T-helper 9 cell (primary cell): Measurements from ENCODE around the gene FXYD6.

Experiments used
- DNase-seq: peaks from one replicate; pipeline ENCODE4 v3.0.0-alpha.2; 2020

The FXYD6 gene

GRCh38 chr11:117842131-117842941, 34.1 kb downstream of the FXYD6 start:
- no peak for DNase-seq

DNA sequence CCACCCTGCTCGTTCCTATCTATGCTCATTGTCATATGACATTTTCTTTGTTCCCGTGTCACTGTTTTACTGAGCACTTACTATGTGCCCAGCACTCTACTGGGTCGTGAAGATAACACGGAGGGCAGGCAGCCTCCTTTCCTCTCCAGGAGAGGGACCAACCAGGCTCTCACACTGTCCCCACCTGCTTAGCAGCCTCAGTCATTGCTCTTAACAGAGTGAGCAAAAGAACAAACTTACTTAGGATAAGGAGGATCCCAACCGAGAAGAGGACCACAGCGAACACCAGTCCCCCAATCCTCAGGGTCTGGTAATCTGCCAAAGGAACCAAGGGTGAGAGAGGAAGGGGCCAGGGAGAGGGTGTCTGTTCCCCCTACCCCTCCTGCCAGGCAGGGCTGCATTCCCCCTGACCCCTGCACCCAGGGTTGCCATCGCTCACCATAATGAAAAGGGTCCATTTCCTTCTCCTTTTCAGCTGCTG, 34.9 kb downstream of the FXYD6 start:
- DNase-seq = no peak

GRCh38 chr11:117840881-117841550, 35.4 kb downstream of the FXYD6 start:
- no peak for DNase-seq

GRCh38 chr11:117839936-117840813, 36.3 kb downstream of the FXYD6 start:
- DNase-seq = no peak

DNA sequence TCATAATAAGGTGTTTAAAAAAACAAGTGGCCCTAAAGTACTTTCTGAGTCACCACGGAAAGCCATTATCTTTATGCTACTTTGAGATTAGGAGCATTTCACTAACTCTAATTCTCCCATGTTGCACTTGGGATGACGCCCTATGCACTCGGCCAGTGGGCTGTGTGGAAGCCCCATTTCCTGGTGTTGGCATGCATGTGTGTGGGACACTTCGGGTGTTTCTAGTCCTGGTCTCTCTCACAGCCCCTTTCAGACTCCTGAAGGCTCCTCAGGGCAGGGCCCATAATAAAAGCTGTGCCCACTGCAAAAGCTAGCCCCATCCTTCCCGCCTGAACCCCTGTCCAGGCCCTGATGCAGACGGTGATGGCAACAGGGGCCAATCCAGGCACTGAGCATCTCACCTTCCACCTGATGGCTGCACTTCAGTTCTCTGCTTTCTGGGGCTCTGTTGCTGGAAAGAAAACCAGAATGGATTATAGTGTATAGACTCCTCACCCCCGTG, 37.0 kb downstream of the FXYD6 start:
- DNase-seq = no peak

DNA sequence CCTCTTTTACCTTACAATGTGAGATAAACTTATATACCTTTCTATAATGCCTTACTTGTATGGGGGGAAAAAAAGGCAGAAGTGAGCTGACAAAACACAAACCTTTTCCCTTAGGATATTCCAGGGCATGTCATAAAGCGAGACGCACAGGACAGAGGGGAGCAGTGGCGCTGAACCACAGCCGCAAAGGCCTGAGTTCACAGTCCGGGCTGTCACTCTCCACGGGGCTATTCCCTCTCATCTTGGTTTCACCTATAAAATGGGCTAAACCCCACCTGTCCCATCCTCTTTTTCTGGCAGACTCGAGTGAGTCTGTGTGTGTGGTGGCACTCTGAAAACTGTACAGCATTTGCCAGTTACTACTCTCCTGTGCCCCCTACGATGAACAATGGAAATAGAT, 37.6 kb downstream of the FXYD6 start:
- no peak for DNase-seq

GRCh38 chr11:117837791-117838190, 38.7 kb downstream of the FXYD6 start:
- DNase-seq = no peak

- no peak for DNase-seq
Observed at GRCh38 chr11:117837070-117837776, 39.2 kb downstream of the FXYD6 start.

DNA sequence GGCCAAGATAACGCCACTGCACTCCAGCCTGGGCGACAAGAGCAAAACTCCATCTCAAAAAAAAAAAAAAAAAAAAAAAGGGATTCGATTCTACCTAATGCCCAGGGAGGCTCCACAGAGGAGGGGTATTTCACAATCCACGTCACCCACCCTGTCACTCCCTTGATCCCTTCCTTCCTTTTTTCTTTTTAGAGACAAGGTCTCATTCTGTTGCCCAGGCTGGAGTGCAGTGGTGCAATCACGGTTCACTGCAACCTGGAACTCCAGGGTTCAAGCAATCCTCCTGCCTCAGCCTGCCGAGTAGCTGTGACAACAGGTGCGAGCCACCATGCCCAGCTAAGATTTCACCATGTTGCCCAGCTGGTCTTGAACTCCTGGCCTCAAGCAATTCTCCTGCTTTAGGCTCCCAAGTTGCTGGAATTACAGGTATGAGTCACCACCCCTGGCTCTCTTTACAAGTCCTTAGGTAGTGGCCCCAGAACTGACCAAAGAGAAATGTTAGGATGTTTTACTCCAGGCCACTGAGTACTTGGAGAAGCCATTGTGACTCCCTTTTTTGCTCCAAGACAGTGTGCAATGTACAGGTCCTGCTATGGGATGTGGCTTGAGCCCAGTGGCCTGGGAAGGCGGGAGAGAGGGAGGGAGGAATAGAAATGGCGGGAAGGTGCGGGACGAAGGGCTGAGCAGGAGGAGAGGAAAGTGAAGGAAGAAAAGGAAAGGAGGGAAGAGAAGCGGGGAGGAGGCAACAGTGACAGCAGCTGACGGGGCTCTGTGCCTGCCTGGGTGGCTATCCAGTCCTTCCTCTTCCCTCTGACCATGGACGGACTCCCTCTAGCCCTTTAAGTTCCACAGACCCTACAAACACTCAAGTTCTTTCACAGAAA, 40.1 kb downstream of the FXYD6 start:
- no peak for DNase-seq

- DNase-seq = no peak
Observed at GRCh38 chr11:117835576-117835975, 40.9 kb downstream of the FXYD6 start.

DNA sequence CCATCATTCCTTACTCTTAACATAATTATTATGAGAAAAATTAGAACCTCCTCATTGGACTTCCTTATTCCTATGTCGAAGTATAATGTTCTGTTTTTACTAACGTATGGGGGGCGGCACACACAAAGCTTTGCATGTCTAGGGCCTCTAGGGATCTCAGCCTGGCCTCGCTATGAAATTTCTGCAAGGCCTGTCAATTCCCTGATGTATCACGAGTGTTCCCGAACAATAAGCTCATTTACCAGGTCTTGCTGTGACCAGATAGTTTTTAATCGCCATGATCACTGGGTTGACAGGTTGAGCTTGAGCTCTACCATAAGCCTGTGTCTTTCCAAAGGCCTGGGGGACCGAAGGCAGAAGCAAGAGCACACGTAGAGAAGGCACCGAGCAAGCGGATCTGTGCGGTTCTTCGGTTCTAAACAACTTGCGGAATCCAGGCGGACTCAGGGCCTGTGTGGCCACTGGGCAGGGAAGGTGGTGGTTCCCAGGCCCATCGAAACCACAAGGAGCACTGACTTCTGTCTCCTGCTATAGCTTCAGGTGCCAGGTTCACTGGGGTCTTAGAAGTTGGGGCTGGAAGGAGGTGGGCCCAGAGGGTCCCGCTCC, 41.5 kb downstream of the FXYD6 start:
- DNase-seq = no peak

- DNase-seq = no peak
Observed at GRCh38 chr11:117834068-117834810, 42.2 kb downstream of the FXYD6 start.

GRCh38 chr11:117833401-117833891, 43.0 kb downstream of the FXYD6 start:
- no peak for DNase-seq

DNA sequence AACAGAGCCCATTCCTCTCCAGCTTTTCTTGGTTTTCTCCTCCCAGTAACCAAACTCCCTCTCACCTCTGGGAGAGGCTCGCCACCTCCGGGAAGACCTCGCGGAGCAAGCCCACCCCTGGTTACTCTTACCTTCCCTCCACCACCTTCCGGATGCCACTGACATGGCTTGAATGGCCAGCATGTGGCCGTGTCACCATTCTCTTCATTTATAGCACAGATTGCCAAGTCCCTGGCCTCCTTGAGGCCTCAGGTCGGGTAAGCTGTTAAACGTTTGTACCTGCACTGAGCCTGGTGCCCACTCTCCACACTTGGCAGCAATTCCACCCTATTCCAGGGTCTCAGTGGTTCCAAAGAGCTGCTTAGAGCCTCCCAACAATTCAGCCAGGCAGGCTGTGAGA, 43.9 kb downstream of the FXYD6 start:
- DNase-seq = no peak

- no peak for DNase-seq
Observed at GRCh38 chr11:117831661-117832415, 44.6 kb downstream of the FXYD6 start.

DNA sequence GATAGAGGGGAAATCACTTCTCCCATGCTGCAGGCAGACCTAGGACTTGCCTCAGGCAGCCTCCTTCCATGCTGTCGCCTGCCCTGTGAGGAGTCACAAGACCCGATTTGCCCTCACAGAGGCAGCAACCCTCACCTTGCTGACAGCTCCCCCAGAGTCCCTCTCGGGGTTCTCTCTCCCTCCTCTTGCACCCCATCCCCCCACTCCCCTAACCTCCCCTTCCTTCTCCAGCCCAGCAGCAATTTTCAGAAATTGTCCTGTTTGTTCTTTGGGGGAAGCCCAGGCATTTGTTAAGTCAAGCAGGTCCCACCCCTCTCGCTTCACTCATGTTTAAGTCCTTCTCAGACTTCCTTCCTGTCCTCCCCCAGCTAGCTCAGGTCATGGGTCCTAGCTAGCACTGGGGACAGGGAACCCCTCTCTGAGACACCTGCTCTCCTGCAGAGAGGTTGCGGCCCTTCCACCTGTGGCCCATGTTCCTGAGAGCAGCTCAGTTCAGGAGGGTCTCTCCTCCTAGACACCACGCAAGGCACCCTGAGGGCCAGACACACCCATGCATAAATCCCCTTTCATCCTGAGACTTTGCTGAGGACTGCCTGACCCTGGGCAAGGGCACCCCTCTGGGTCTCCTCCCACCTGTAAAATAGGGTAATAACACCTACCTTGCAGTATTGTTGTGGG, 45.6 kb downstream of the FXYD6 start:
- no peak for DNase-seq

GRCh38 chr11:117830072-117830471, 46.4 kb downstream of the FXYD6 start:
- DNase-seq = no peak

GRCh38 chr11:117829369-117829725, 47.1 kb downstream of the FXYD6 start:
- DNase-seq = no peak
